ENCODE measurements around the gene RPP38.

GRCh38 chr10:15152556-15152955 lies 55.4 kb downstream of the RPP38 start:
- TF ChIP-seq, protein P1, sequence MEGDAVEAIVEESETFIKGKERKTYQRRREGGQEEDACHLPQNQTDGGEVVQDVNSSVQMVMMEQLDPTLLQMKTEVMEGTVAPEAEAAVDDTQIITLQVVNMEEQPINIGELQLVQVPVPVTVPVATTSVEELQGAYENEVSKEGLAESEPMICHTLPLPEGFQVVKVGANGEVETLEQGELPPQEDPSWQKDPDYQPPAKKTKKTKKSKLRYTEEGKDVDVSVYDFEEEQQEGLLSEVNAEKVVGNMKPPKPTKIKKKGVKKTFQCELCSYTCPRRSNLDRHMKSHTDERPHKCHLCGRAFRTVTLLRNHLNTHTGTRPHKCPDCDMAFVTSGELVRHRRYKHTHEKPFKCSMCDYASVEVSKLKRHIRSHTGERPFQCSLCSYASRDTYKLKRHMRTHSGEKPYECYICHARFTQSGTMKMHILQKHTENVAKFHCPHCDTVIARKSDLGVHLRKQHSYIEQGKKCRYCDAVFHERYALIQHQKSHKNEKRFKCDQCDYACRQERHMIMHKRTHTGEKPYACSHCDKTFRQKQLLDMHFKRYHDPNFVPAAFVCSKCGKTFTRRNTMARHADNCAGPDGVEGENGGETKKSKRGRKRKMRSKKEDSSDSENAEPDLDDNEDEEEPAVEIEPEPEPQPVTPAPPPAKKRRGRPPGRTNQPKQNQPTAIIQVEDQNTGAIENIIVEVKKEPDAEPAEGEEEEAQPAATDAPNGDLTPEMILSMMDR (conservative IDR thresholded peaks at IDR 0.05; ENCODE audit: low read depth, low read length): no peak
- TF ChIP-seq RAD21 (IDR thresholded peaks at IDR 0.05; ENCODE audit: low read length): no peak
- no peak for TF ChIP-seq CEBPB (IDR thresholded peaks at IDR 0.05; ENCODE audit: low read depth, low read length)
- no peak for TF ChIP-seq USF2 (IDR thresholded peaks at IDR 0.05; ENCODE audit: low read depth, low read length)
- no peak for TF ChIP-seq POLR2A (IDR thresholded peaks at IDR 0.05; ENCODE audit: low read depth, low read length)
